HepG2 (cell line): ENCODE data around the gene TEX51. TPM values are rescaled to one million over a fixed set of nuclear protein-coding genes. Genes with fewer than 3 reads are reported as not detected.

Source experiments
- ATAC-seq: fragments of 200-7000 bp; cut with Tn5 transposase; 3 replicates; pipeline ENCODE4 v1.9.1; 2020; ENCODE audit warnings: mild to moderate bottlenecking, moderate library complexity
- BruUV-seq: library from RNA; stranded (reverse); fragments of 400-500 nt; replicated peaks from 2 replicates; lab custom pipeline; 2021; lab: Mats Ljungman, UMichigan
- CTCF ChIA-PET: fragments of 300-600 bp; formaldehyde crosslinking; extraction: SDS; loops from one replicate; lab custom pipeline; 2021; ENCODE audit warnings: low total read pairs, inconsistent platforms, low intra/inter-chr PET ratio; lab: Yijun Ruan, JAX
- POLR2A ChIA-PET: fragments of 350-600 bp; sonication (Branson Sonifier 250); formaldehyde crosslinking; loops from one replicate; lab custom pipeline; 2020; ENCODE audit warnings: antibody characterized with exemption, inconsistent platforms; lab: Yijun Ruan, JAX
- DNase-seq: peaks from one replicate; pipeline ENCODE4 v3.0.0-alpha.2; 2015; ENCODE audit warnings: low spot score
- FAIRE-seq: peaks from 3 replicates; lab custom pipeline; 2011; peaks lifted over from hg19 to GRCh38; lab: Jason Lieb, UNC
- H2AFZ ChIP-seq: one replicate; pipeline ENCODE4 v1.6.1; 2011; ENCODE audit warnings: low read length, inconsistent platforms
- H3K27ac ChIP-seq: fragments of 300-600 bp; 3 replicates; pipeline ENCODE4 v1.8.0; 2011; ENCODE audit warnings: mixed run types, mild to moderate bottlenecking, mixed read lengths, low read length, inconsistent platforms; ENCODE audit not compliant: insufficient read depth; ENCODE audit errors: extremely low read length
- H3K27me3 ChIP-seq, 2 experiments: fragments of 200-600 bp in 1 of 2; 2 replicates in 1 of 2; 3 replicates in 1 of 2; pipeline versions ENCODE4 v1.6.0 to v1.8.0; 2011; ENCODE audit warnings: low read length in 2 of 2, mild to moderate bottlenecking in 2 of 2, moderate library complexity in 2 of 2, inconsistent platforms in 1 of 2; ENCODE audit not compliant: insufficient read depth in 2 of 2, control insufficient read depth in 1 of 2
- H3K36me3 ChIP-seq, 2 experiments: fragments of 200-600 bp in 1 of 2; replicated peaks in 1 of 2; 2 replicates in 1 of 2; 3 replicates in 1 of 2; pipeline versions ENCODE4 v1.5.1 to v1.8.0; 2011; ENCODE audit warnings: low read length in 2 of 2, inconsistent platforms in 1 of 2; ENCODE audit not compliant: insufficient read depth in 2 of 2, control insufficient read depth in 1 of 2
- H3K4me1 ChIP-seq: 2 replicates; pipeline ENCODE4 v1.5.1; 2012; ENCODE audit warnings: low read length, inconsistent platforms; ENCODE audit not compliant: insufficient read depth
- H3K4me2 ChIP-seq: 2 replicates; pipeline ENCODE4 v1.6.0; 2011; ENCODE audit warnings: low read depth, low read length, inconsistent platforms
- H3K4me3 ChIP-seq, 3 experiments: fragments of 200-600 bp in 1 of 3; sonication (generic), shearing (Covaris generic) in 1 of 3; replicated peaks in 1 of 3; 2 replicates each; pipeline ENCODE4 v1.5.1; 2011 to 2016; ENCODE audit warnings: low read length in 3 of 3, inconsistent platforms in 2 of 3, low read depth in 2 of 3, mild to moderate bottlenecking in 2 of 3, control low read depth in 1 of 3, mixed read lengths in 1 of 3; ENCODE audit not compliant: insufficient read depth in 1 of 3
- H3K79me2 ChIP-seq: one replicate; pipeline ENCODE4 v1.6.1; 2011; ENCODE audit warnings: low read length, inconsistent platforms; ENCODE audit not compliant: insufficient read depth
- H3K9ac ChIP-seq: 2 replicates; pipeline ENCODE4 v1.6.0; 2011; ENCODE audit warnings: mild to moderate bottlenecking, low read depth, low read length, inconsistent platforms; ENCODE audit not compliant: insufficient read depth
- H3K9me3 ChIP-seq: 2 replicates; pipeline ENCODE4 v1.5.1; 2012; ENCODE audit warnings: mild to moderate bottlenecking, low read length
- H4K20me1 ChIP-seq: 2 replicates; pipeline ENCODE4 v1.6.0; 2011; ENCODE audit warnings: inconsistent platforms, mild to moderate bottlenecking, low read length, moderate library complexity; ENCODE audit not compliant: insufficient read depth
- GABPB1 ChIP-seq: IDR thresholded peaks from 2 replicates; pipeline ENCODE4 v1.6.1; 2016; ENCODE audit warnings: mild to moderate bottlenecking, missing genetic modification reagents, moderate library complexity, missing compliant biosample characterization
- ISX ChIP-seq: sonication (generic); formaldehyde crosslinking; conservative IDR thresholded peaks from 2 replicates; pipeline ENCODE4 v1.5.0; 2020; ENCODE audit warnings: missing genetic modification reagents
- NFIB ChIP-seq: sonication (generic); formaldehyde crosslinking; IDR thresholded peaks from 2 replicates; pipeline ENCODE4 v1.9.0; 2021; ENCODE audit warnings: missing genetic modification reagents, mild to moderate bottlenecking, borderline replicate concordance
- NONO ChIP-seq, 2 experiments: fragments of 450-650 bp in 1 of 2; sonication (generic) in 1 of 2; formaldehyde crosslinking in 1 of 2; IDR thresholded peaks in 1 of 2; conservative IDR thresholded peaks in 1 of 2; 2 replicates each; pipeline versions ENCODE4 v1.6.1 to v1.8.0; 2017 to 2022; ENCODE audit warnings: mild to moderate bottlenecking in 1 of 2, missing genetic modification reagents in 1 of 2, moderate library complexity in 1 of 2
- PAF1 ChIP-seq: IDR thresholded peaks from 2 replicates; pipeline ENCODE4 v1.6.1; 2016; ENCODE audit warnings: missing genetic modification reagents, missing compliant biosample characterization
- SMAD1 ChIP-seq: sonication (generic); formaldehyde crosslinking; IDR thresholded peaks from 2 replicates; pipeline ENCODE4 v1.4.0; 2020; ENCODE audit warnings: missing genetic modification reagents, low read depth, mild to moderate bottlenecking, borderline replicate concordance
- SP4 ChIP-seq: sonication (generic); formaldehyde crosslinking; IDR thresholded peaks from 2 replicates; pipeline ENCODE4 v1.8.1; 2023; ENCODE audit warnings: mild to moderate bottlenecking, missing genetic modification reagents
- ZNF138 ChIP-seq: sonication (generic); formaldehyde crosslinking; IDR thresholded peaks from 2 replicates; pipeline ENCODE4 v1.5.0; 2020; ENCODE audit warnings: mild to moderate bottlenecking, low read depth, missing genetic modification reagents
- ZNF768 ChIP-seq: sonication (generic); formaldehyde crosslinking; IDR thresholded peaks from 2 replicates; pipeline ENCODE4 v1.4.0; 2020; ENCODE audit warnings: missing genetic modification reagents
- WGBS: methylation state at CpG from one replicate; pipeline ENCODE4 v1.1.6; 2017; ENCODE audit warnings: low lambda C conversion rate; 5-methylcytosine and 5-hydroxymethylcytosine counted together
- in situ Hi-C: cut with HindIII; loops from 2 replicates; pipeline ENCODE4 v1.10.0; 2017; ENCODE audit warnings: low pct_unique_long_range_greater_than_20kb; ENCODE audit not compliant: extremely low pct_ligation_motif_present
- intact Hi-C: fragments of 100-400 bp; cut with micrococcal nuclease; formaldehyde crosslinking; loops from one replicate; pipeline ENCODE4 v1.10.0; 2022; ENCODE audit not compliant: unreplicated experiment
- polyA plus RNA-seq, 8 experiments: library from polyadenylated mRNA; depleted of rRNA in 3 of 8; stranded (reverse) in 7 of 8; unstranded in 1 of 8; fragments of >200 nt; fragmentation: Illumina TruSeq in 4 of 8; extraction: Trizol in 4 of 8; gene quantifications; 2 replicates each; pipeline versions ENCODE4 v1.2.1 to v1.2.3, GENCODE V29; 2011 to 2016; ENCODE audit warnings: low read depth in 4 of 8, missing spikeins in 1 of 8, mixed read lengths in 1 of 8; ENCODE audit not compliant: insufficient read depth in 1 of 8
- total RNA-seq, 5 experiments: library from RNA; depleted of rRNA; stranded (reverse); fragments of >200 nt; fragmentation: Illumina TruSeq; extraction: Trizol; gene quantifications; 2 replicates each; pipeline ENCODE4 v1.2.3, GENCODE V29; 2016; ENCODE audit warnings: low read depth in 1 of 5
- TF ChIP-seq, protein P1 (sequence below): IDR thresholded peaks from 2 replicates; pipeline ENCODE4 v1.6.1; 2012; ENCODE audit warnings: low read length, improper control_type of control experiment
- TF ChIP-seq, protein P2 (sequence below): sonication (generic); formaldehyde crosslinking; IDR thresholded peaks from 2 replicates; pipeline ENCODE4 v1.4.0; 2020; ENCODE audit warnings: mild to moderate bottlenecking, missing genetic modification reagents
- TF ChIP-seq, protein P3 (sequence below): sonication (generic); formaldehyde crosslinking; IDR thresholded peaks from 2 replicates; pipeline ENCODE4 v1.4.0; 2020; ENCODE audit warnings: missing genetic modification reagents

Gene TEX51
- total and polyA plus RNA-seq, 2 of the 13 experiments (the other 11 are each of a cell fraction or from before 2014, with no cell fraction given) = not detected

DNA sequence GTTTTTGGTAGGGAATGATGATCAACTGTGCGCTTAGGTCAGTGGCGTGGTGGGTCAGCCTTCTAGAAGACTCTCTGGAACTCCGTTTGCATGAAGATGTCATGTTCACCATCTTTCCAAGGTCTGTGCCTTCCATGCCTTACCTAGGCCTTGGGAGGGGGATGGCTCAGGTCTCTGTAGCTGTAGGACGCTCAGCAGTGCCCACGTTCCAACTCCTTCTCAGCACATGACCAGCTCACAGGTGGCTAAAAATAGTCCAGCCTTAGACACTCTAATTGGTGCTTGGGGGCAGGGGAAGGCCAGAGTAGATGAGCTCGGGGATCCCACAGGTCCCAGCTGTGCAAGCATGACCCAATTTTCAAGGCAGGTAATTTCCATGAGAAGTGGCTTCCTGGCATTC, 42.3 kb upstream of the TEX51 start (continued):
- TF ChIP-seq, protein P1, sequence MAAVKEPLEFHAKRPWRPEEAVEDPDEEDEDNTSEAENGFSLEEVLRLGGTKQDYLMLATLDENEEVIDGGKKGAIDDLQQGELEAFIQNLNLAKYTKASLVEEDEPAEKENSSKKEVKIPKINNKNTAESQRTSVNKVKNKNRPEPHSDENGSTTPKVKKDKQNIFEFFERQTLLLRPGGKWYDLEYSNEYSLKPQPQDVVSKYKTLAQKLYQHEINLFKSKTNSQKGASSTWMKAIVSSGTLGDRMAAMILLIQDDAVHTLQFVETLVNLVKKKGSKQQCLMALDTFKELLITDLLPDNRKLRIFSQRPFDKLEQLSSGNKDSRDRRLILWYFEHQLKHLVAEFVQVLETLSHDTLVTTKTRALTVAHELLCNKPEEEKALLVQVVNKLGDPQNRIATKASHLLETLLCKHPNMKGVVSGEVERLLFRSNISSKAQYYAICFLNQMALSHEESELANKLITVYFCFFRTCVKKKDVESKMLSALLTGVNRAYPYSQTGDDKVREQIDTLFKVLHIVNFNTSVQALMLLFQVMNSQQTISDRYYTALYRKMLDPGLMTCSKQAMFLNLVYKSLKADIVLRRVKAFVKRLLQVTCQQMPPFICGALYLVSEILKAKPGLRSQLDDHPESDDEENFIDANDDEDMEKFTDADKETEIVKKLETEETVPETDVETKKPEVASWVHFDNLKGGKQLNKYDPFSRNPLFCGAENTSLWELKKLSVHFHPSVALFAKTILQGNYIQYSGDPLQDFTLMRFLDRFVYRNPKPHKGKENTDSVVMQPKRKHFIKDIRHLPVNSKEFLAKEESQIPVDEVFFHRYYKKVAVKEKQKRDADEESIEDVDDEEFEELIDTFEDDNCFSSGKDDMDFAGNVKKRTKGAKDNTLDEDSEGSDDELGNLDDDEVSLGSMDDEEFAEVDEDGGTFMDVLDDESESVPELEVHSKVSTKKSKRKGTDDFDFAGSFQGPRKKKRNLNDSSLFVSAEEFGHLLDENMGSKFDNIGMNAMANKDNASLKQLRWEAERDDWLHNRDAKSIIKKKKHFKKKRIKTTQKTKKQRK = no peak
- TF ChIP-seq GABPB1 (CRISPR knock-in tag) (no peak), ISX (CRISPR knock-in tag) (no peak), ZNF138 (no peak)

DNA sequence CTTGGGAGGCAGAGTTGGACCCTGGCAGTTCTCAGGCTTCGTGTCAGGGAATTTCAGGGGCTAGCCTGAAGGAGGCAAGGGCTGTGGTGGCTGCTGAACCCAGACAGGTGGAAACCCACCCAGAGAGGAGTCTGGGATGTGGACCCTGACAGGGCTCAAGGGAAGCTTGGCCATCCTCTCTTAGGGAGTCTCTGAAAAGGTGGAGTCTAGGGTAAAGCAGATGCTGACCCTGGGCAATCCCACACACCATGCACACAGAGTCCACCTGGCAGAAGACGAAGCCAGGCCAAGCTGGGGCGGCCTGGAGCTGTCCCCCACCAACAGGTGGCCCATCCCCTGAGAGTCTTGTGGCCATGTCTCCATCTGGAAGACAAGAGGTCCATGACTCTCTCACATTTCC, 41.2 kb upstream of the TEX51 start:
- intact Hi-C loops = no loop called here
- TF ChIP-seq, protein P2, sequence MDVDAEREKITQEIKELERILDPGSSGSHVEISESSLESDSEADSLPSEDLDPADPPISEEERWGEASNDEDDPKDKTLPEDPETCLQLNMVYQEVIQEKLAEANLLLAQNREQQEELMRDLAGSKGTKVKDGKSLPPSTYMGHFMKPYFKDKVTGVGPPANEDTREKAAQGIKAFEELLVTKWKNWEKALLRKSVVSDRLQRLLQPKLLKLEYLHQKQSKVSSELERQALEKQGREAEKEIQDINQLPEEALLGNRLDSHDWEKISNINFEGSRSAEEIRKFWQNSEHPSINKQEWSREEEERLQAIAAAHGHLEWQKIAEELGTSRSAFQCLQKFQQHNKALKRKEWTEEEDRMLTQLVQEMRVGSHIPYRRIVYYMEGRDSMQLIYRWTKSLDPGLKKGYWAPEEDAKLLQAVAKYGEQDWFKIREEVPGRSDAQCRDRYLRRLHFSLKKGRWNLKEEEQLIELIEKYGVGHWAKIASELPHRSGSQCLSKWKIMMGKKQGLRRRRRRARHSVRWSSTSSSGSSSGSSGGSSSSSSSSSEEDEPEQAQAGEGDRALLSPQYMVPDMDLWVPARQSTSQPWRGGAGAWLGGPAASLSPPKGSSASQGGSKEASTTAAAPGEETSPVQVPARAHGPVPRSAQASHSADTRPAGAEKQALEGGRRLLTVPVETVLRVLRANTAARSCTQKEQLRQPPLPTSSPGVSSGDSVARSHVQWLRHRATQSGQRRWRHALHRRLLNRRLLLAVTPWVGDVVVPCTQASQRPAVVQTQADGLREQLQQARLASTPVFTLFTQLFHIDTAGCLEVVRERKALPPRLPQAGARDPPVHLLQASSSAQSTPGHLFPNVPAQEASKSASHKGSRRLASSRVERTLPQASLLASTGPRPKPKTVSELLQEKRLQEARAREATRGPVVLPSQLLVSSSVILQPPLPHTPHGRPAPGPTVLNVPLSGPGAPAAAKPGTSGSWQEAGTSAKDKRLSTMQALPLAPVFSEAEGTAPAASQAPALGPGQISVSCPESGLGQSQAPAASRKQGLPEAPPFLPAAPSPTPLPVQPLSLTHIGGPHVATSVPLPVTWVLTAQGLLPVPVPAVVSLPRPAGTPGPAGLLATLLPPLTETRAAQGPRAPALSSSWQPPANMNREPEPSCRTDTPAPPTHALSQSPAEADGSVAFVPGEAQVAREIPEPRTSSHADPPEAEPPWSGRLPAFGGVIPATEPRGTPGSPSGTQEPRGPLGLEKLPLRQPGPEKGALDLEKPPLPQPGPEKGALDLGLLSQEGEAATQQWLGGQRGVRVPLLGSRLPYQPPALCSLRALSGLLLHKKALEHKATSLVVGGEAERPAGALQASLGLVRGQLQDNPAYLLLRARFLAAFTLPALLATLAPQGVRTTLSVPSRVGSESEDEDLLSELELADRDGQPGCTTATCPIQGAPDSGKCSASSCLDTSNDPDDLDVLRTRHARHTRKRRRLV = no peak
- no peak for TF ChIP-seq NONO (IDR thresholded peaks at IDR 0.05)
- TF ChIP-seq NONO (CRISPR knock-in tag; conservative IDR thresholded peaks at IDR 0.05) = no peak
- no peak for TF ChIP-seq NFIB (CRISPR knock-in tag)
- TF ChIP-seq, protein P3, sequence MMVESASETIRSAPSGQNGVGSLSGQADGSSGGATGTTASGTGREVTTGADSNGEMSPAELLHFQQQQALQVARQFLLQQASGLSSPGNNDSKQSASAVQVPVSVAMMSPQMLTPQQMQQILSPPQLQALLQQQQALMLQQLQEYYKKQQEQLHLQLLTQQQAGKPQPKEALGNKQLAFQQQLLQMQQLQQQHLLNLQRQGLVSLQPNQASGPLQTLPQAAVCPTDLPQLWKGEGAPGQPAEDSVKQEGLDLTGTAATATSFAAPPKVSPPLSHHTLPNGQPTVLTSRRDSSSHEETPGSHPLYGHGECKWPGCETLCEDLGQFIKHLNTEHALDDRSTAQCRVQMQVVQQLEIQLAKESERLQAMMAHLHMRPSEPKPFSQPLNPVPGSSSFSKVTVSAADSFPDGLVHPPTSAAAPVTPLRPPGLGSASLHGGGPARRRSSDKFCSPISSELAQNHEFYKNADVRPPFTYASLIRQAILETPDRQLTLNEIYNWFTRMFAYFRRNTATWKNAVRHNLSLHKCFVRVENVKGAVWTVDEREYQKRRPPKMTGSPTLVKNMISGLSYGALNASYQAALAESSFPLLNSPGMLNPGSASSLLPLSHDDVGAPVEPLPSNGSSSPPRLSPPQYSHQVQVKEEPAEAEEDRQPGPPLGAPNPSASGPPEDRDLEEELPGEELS (CRISPR knock-in tag) = no peak
- no peak for TF ChIP-seq ZNF768
- no peak for TF ChIP-seq SP4 (CRISPR knock-in tag)
- TF ChIP-seq PAF1 = no peak
- TF ChIP-seq SMAD1 = no peak

More for the DNA sequence above, 41.2 kb upstream of the TEX51 start:
- H3K4me1 ChIP-seq = no peaks in the 10 kb centered on the region
- POLR2A ChIA-PET = no interaction called here
- BruUV-seq = no TSS peak
- ATAC-seq = no peak
- H3K79me2 ChIP-seq = no peaks in the 10 kb centered on the region
- no peak overlapping the region for H3K4me2 ChIP-seq
- H3K27me3 ChIP-seq = peaks cover 0 to 15% of the 10 kb centered on the region in 2 experiments; a peak in 2 of 5 replicates
- WGBS = 0% methylated on average over 1 of the region's 3 CpGs
- no peak overlapping the region for H3K9ac ChIP-seq
- no peaks in the 10 kb centered on the region for H3K36me3 ChIP-seq
- CTCF ChIA-PET = no interaction called here
- no peaks in the 10 kb centered on the region for H3K9me3 ChIP-seq
- no peak overlapping the region for H3K4me3 ChIP-seq
- no peak overlapping the region for H3K27ac ChIP-seq
- in situ Hi-C loops = no loop called here
- no peaks in the 10 kb centered on the region for H4K20me1 ChIP-seq
- FAIRE-seq = no peak
- no peak overlapping the region for H2AFZ ChIP-seq
- DNase-seq = no peak
